HG03439 (cell line): ENCODE results near the gene AKR1D1.
"Not testable (repeated sequence)": the region's sequence is repeated elsewhere in the genome, so short reads cannot be mapped to it uniquely, and the experiment has no call there.

Experiments
- ATAC-seq: cut with Tn5 transposase; IDR thresholded peaks from one replicate; pipeline ENCODE4 v1.9.1; 2021; ENCODE audit warnings: mild to moderate bottlenecking, moderate library complexity; ENCODE audit not compliant: unreplicated experiment

AKR1D1 gene

GRCh38 chr7:138076196-138076595, at the start of gene AKR1D1:
TSS of gene AKR1D1 (plus strand) at chr7:138076459. CDS start at chr7:138076519, 60 bp downstream.
- no peak for ATAC-seq

- ATAC-seq, result no peak
Measured at GRCh38 chr7:138027100-138027499, 49.2 kb upstream of the AKR1D1 start.

GRCh38 chr7:138029126-138029525, 47.1 kb upstream of the AKR1D1 start:
- no peak for ATAC-seq

- no peak for ATAC-seq
Measured at GRCh38 chr7:138029941-138030340, 46.3 kb upstream of the AKR1D1 start.

- ATAC-seq, result no peak
Measured at GRCh38 chr7:138030679-138031351, 45.4 kb upstream of the AKR1D1 start.

GRCh38 chr7:138032186-138032585, 44.1 kb upstream of the AKR1D1 start:
- no peak for ATAC-seq

- no peak for ATAC-seq
Measured at GRCh38 chr7:138032770-138033169, 43.5 kb upstream of the AKR1D1 start.

- ATAC-seq, result no peak
Measured at GRCh38 chr7:138033241-138033640, 43.0 kb upstream of the AKR1D1 start.

- ATAC-seq, result no peak
Measured at GRCh38 chr7:138036135-138036534, 40.1 kb upstream of the AKR1D1 start.

GRCh38 chr7:138040063-138040462, 36.2 kb upstream of the AKR1D1 start:
- not testable (repeated sequence) for ATAC-seq

GRCh38 chr7:138044897-138045296, 31.4 kb upstream of the AKR1D1 start:
- no peak for ATAC-seq

- no peak for ATAC-seq
Measured at GRCh38 chr7:138047907-138048306, 28.4 kb upstream of the AKR1D1 start.

- ATAC-seq, result no peak
Measured at GRCh38 chr7:138049505-138050116, 26.6 kb upstream of the AKR1D1 start.

GRCh38 chr7:138051712-138052247, 24.5 kb upstream of the AKR1D1 start:
- not testable (repeated sequence) for ATAC-seq

GRCh38 chr7:138052696-138053095, 23.6 kb upstream of the AKR1D1 start:
- no peak for ATAC-seq

- not testable (repeated sequence) for ATAC-seq
Measured at GRCh38 chr7:138055698-138056097, 20.6 kb upstream of the AKR1D1 start.

- no peak for ATAC-seq
Measured at GRCh38 chr7:138063400-138063799, 12.9 kb upstream of the AKR1D1 start.

- ATAC-seq, result no peak
Measured at GRCh38 chr7:138064856-138065357, 11.4 kb upstream of the AKR1D1 start.

- ATAC-seq, result no peak
Measured at GRCh38 chr7:138065827-138066226, 10.4 kb upstream of the AKR1D1 start.

GRCh38 chr7:138066954-138067394, 9.3 kb upstream of the AKR1D1 start:
- no peak for ATAC-seq

- no peak for ATAC-seq
Measured at GRCh38 chr7:138067774-138068173, 8.5 kb upstream of the AKR1D1 start.

- ATAC-seq, result no peak
Measured at GRCh38 chr7:138070908-138071307, 5.4 kb upstream of the AKR1D1 start.
